K562 (cell line): ENCODE measurements around the gene PCID2. TPM values are rescaled to one million over a fixed set of nuclear protein-coding genes. Genes with fewer than 3 reads are reported as not detected.

ENCODE experiments used
- RAD21 ChIP-seq, 2 experiments: fragments of 250-450 bp in 1 of 2; fragments of 450-650 bp in 1 of 2; sonication (Bioruptor Pico) in 1 of 2; formaldehyde crosslinking in 1 of 2; IDR thresholded peaks in 1 of 2; conservative IDR thresholded peaks in 1 of 2; 2 replicates each; pipeline versions ENCODE4 v1.4.0 to v1.8.0; 2020 to 2022; ENCODE audit warnings: mild to moderate bottlenecking in 2 of 2, moderate library complexity in 1 of 2
- polyA plus RNA-seq, 8 experiments: library from polyadenylated mRNA; depleted of rRNA in 4 of 8; stranded (reverse) in 5 of 8; unstranded in 3 of 8; fragments of >200 nt; fragmentation: Nextera tagmentation in 2 of 8; fragmentation: Illumina TruSeq in 1 of 8; extraction: Ambion mirVana in 2 of 8; extraction: Trizol in 1 of 8; gene quantifications; 2 replicates each; pipeline versions ENCODE4 v1.2.1 to v1.2.3, GENCODE V29; 2011 to 2014; ENCODE audit warnings: inconsistent platforms in 1 of 8, missing spikeins in 1 of 8
- total RNA-seq, 7 experiments: library from RNA; depleted of rRNA in 6 of 7; stranded (reverse); fragments of >200 nt in 6 of 7; fragmentation: Illumina TruSeq in 2 of 7; extraction: Trizol in 2 of 7; gene quantifications; 2 replicates each; pipeline versions ENCODE4 v1.2.1 to v1.2.3, GENCODE V29; 2011 to 2021; ENCODE audit warnings: low replicate concordance in 1 of 7
- TF ChIP-seq, protein P1 (sequence below), 2 experiments: fragments of 450-650 bp; formaldehyde crosslinking in 1 of 2; IDR thresholded peaks; 2 replicates each; pipeline versions ENCODE4 v1.4.0 to v1.6.1; 2014 to 2020; ENCODE audit warnings: mild to moderate bottlenecking in 2 of 2, borderline replicate concordance in 1 of 2, low read depth in 1 of 2
- TF ChIP-seq, protein P2 (sequence below), 3 experiments: IDR thresholded peaks in 2 of 3; conservative IDR thresholded peaks in 1 of 3; 2 replicates each; pipeline ENCODE4 v1.5.1; 2011 to 2012; ENCODE audit warnings: low read length in 3 of 3, mild to moderate bottlenecking in 3 of 3, control low read depth in 2 of 3, improper control_type of control experiment in 1 of 3, inconsistent platforms in 1 of 3, low read depth in 1 of 3, mixed read lengths in 1 of 3, moderate library complexity in 1 of 3; ENCODE audit not compliant: insufficient read depth in 2 of 3

The PCID2 gene
- total and polyA plus RNA-seq, 9 of the 15 experiments (the other 6 are each of a cell fraction or from before 2014, with no cell fraction given): 39.6 to 117 (median 59.6) TPM

DNA sequence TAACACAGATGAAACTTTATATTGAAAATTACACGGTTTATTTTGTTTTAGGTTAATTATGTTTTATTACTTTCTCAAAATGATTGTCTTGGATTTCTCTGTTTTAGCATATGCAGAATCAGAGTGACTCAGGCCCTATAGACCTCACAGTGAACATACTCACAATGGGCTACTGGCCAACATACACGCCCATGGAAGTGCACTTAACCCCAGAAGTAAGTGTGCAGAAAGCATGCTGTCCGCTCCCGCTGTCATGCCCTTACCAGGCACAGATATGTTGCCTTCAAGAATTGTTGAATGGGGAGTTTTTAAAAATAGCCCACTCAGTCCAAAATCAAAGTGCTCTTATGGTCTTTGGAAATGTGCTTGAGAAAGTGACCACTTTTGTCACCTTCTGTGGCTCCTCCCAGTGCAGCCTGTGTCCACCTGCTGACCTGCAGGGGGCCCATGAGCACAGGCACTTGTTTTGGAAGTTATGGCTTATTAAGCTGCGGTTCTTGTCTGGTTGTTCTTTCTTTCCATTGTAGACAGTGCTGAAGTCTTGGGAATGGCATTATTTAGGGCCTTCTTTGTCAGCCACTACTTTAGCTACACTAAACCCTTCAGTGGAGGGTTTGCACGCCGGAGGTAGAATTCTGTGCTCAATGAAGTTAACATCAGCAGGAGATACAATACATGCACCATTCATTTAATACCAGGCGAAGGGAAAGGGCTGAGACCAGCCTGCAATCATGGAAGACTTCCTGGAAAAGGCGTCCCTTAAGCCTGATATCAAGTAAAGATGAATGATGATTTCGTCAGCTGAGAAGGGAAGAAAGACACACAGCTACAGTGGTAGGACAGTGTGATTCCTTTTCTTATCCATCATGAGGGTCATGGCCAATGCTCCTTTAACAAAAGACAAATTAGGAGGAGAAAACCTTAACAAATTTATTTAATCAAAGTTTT, 37.7 kb upstream of the PCID2 start (continued):
- TF ChIP-seq, protein P1, sequence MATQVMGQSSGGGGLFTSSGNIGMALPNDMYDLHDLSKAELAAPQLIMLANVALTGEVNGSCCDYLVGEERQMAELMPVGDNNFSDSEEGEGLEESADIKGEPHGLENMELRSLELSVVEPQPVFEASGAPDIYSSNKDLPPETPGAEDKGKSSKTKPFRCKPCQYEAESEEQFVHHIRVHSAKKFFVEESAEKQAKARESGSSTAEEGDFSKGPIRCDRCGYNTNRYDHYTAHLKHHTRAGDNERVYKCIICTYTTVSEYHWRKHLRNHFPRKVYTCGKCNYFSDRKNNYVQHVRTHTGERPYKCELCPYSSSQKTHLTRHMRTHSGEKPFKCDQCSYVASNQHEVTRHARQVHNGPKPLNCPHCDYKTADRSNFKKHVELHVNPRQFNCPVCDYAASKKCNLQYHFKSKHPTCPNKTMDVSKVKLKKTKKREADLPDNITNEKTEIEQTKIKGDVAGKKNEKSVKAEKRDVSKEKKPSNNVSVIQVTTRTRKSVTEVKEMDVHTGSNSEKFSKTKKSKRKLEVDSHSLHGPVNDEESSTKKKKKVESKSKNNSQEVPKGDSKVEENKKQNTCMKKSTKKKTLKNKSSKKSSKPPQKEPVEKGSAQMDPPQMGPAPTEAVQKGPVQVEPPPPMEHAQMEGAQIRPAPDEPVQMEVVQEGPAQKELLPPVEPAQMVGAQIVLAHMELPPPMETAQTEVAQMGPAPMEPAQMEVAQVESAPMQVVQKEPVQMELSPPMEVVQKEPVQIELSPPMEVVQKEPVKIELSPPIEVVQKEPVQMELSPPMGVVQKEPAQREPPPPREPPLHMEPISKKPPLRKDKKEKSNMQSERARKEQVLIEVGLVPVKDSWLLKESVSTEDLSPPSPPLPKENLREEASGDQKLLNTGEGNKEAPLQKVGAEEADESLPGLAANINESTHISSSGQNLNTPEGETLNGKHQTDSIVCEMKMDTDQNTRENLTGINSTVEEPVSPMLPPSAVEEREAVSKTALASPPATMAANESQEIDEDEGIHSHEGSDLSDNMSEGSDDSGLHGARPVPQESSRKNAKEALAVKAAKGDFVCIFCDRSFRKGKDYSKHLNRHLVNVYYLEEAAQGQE (IDR thresholded peaks at IDR 0.05; ENCODE audit: borderline replicate concordance): peak; percentile 21; the same call in 1 of the 2 replicates
- TF ChIP-seq, protein P1 (CRISPR knock-in tag; IDR thresholded peaks at IDR 0.05; ENCODE audit: low read depth): no peak
- TF ChIP-seq, protein P2, sequence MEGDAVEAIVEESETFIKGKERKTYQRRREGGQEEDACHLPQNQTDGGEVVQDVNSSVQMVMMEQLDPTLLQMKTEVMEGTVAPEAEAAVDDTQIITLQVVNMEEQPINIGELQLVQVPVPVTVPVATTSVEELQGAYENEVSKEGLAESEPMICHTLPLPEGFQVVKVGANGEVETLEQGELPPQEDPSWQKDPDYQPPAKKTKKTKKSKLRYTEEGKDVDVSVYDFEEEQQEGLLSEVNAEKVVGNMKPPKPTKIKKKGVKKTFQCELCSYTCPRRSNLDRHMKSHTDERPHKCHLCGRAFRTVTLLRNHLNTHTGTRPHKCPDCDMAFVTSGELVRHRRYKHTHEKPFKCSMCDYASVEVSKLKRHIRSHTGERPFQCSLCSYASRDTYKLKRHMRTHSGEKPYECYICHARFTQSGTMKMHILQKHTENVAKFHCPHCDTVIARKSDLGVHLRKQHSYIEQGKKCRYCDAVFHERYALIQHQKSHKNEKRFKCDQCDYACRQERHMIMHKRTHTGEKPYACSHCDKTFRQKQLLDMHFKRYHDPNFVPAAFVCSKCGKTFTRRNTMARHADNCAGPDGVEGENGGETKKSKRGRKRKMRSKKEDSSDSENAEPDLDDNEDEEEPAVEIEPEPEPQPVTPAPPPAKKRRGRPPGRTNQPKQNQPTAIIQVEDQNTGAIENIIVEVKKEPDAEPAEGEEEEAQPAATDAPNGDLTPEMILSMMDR (IDR thresholded peaks at IDR 0.05 in 2 of 3, conservative IDR thresholded peaks at IDR 0.05 in 1 of 3; ENCODE audit: insufficient read depth in 2 of 3, low read depth in 1 of 3, low read length in 3 of 3): peak; percentile 40 to 56 (median 46); a peak in 5 of 6 replicates
- TF ChIP-seq RAD21 (CRISPR knock-in tag; conservative IDR thresholded peaks at IDR 0.05 in 1 of 2, IDR thresholded peaks at IDR 0.05 in 1 of 2): peak in 1 of 2 experiments; percentile 35; a peak in 2 of 4 replicates
